Common myeloid progenitor, CD34-positive (primary cell): Measurements from ENCODE around the gene EPS8.
"Not testable (repeated sequence)": the region's sequence is repeated elsewhere in the genome, so short reads cannot be mapped to it uniquely, and the experiment has no call there.

Experiments
- CTCF ChIA-PET: fragments of 350-600 bp; sonication (Branson Sonifier 250); formaldehyde crosslinking; loops from one replicate; lab custom pipeline; 2021; ENCODE audit warnings: antibody characterized with exemption; lab: Charles Lee
- POLR2A ChIA-PET: fragments of 350-600 bp; sonication (Branson Sonifier 250); formaldehyde crosslinking; loops from one replicate; lab custom pipeline; 2021; ENCODE audit warnings: antibody characterized with exemption; lab: Charles Lee
- DNase-seq, 3 donors: peaks; one replicate each; pipeline versions ENCODE4 v3.0.0 to v3.0.0-alpha.2; 2013
- H3K27ac ChIP-seq, 2 experiments: 1 replicate in 1 of 2; 2 replicates in 1 of 2; pipeline ENCODE4 v1.7.0; 2013; ENCODE audit warnings: inconsistent platforms in 2 of 2, low read length in 2 of 2, mild to moderate bottlenecking in 2 of 2, low read depth in 1 of 2, moderate library complexity in 1 of 2; ENCODE audit not compliant: severe bottlenecking in 2 of 2, insufficient read depth in 1 of 2, poor library complexity in 1 of 2
- H3K27me3 ChIP-seq, 5 experiments: replicated peaks in 2 of 5; 1 replicate in 3 of 5; 2 replicates in 2 of 5; pipeline versions ENCODE4 v1.6.1 to v1.7.0; 2013; ENCODE audit warnings: low read length in 4 of 5, mild to moderate bottlenecking in 2 of 5, moderate library complexity in 2 of 5, inconsistent platforms in 1 of 5; ENCODE audit not compliant: insufficient read depth in 5 of 5, control insufficient read depth in 4 of 5
- H3K36me3 ChIP-seq, 4 experiments: 1 replicate in 2 of 4; 2 replicates in 2 of 4; pipeline versions ENCODE4 v1.6.1 to v1.7.0; 2013; ENCODE audit warnings: low read length in 3 of 4, control low read depth in 1 of 4, mild to moderate bottlenecking in 1 of 4; ENCODE audit not compliant: control insufficient read depth in 4 of 4, insufficient read depth in 4 of 4
- H3K4me1 ChIP-seq, 4 experiments: 1 replicate in 3 of 4; 2 replicates in 1 of 4; pipeline versions ENCODE4 v1.6.1 to v1.7.1; 2013; ENCODE audit warnings: low read length in 3 of 4, mild to moderate bottlenecking in 3 of 4, control low read depth in 1 of 4, inconsistent platforms in 1 of 4, moderate library complexity in 1 of 4; ENCODE audit not compliant: control insufficient read depth in 4 of 4, insufficient read depth in 4 of 4; ENCODE audit errors: control extremely low read depth in 1 of 4
- H3K4me3 ChIP-seq, 7 experiments: 1 replicate in 4 of 7; 2 replicates in 3 of 7; pipeline versions ENCODE4 v1.5.1 to v1.7.0; 2013; ENCODE audit warnings: mild to moderate bottlenecking in 7 of 7, low read length in 6 of 7, moderate library complexity in 6 of 7, inconsistent platforms in 2 of 7, low read depth in 2 of 7, control low read depth in 1 of 7; ENCODE audit not compliant: insufficient read depth in 4 of 7, control insufficient read depth in 1 of 7; ENCODE audit errors: extremely low read depth in 1 of 7
- H3K9me3 ChIP-seq, 5 experiments: 1 replicate in 4 of 5; 2 replicates in 1 of 5; pipeline versions ENCODE4 v1.6.1 to v1.7.1; 2013; ENCODE audit warnings: low read length in 4 of 5, mild to moderate bottlenecking in 2 of 5, inconsistent platforms in 1 of 5, low read depth in 1 of 5, moderate library complexity in 1 of 5; ENCODE audit not compliant: control insufficient read depth in 4 of 5, insufficient read depth in 2 of 5; ENCODE audit errors: control extremely low read depth in 1 of 5
- WGBS: methylation state at CpG from one replicate; pipeline ENCODE4 v1.1.5; 2013; ENCODE audit not compliant: insufficient coverage; 5-methylcytosine and 5-hydroxymethylcytosine counted together

The EPS8 gene

DNA sequence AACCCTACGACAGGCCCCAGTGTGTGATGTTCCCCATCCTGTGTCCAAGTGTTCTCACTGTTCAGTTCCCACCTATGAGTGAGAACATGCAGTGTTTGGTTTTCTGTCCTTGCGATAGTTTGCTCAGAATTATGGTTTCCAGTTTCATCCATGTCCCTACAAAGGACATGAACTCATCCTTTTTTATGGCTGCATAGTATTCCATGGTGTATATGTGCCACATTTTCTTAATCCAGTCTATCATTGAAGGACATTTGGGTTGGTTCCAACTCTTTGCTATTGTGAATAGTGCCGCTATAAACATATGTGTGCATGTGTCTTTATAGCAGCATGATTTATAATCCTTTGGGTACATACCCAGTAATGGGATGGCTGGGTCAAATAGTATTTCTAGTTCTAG lies 47.3 kb downstream of the EPS8 start:
- H3K27me3 ChIP-seq, DNase-seq, POLR2A ChIA-PET, H3K36me3 ChIP-seq, H3K4me3 ChIP-seq, H3K27ac ChIP-seq, H3K4me1 ChIP-seq, H3K9me3 ChIP-seq: not testable (repeated sequence)
- WGBS = 100% methylated on average over 1 of the region's 3 CpGs
- CTCF ChIA-PET = interaction anchor here (1.2 kb wide), 1 partner anchor 12 kb away, joined by 3 read pairs; no protein-coding TSS in a partner anchor

DNA sequence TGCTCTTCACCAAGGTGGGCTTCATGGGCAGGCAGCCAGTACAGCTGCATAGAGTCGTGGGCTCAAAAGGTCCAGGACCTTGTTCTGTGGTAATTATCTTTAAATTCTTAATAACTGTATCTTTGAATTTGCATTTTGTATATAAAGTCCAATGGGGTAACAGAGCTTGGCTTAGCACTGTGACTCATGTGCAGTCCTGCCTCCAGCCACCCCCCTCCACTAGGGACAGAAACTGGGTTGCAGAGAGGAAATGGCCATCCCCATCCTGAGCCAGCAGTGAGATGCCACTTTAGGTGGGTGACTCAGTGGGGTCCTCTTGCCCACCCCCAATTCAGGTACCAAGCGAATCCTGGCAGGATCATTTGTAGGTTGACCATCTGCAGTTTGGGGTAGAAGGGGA lies 48.1 kb downstream of the EPS8 start:
- no peak for DNase-seq
- POLR2A ChIA-PET = no interaction called here
- H3K27ac ChIP-seq = no peak overlapping the region
- WGBS = no CpG with 5 or more reads among the region's 2 CpGs
- no peak overlapping the region for H3K4me3 ChIP-seq
- H3K4me1 ChIP-seq = no peaks in the 10 kb centered on the region
- no peaks in the 10 kb centered on the region for H3K27me3 ChIP-seq
- H3K36me3 ChIP-seq = no peaks in the 10 kb centered on the region
- H3K9me3 ChIP-seq = no peaks in the 10 kb centered on the region
- CTCF ChIA-PET = interaction anchor here (1.2 kb wide), 1 partner anchor 13 kb away, joined by 3 read pairs; no protein-coding TSS in a partner anchor

DNA sequence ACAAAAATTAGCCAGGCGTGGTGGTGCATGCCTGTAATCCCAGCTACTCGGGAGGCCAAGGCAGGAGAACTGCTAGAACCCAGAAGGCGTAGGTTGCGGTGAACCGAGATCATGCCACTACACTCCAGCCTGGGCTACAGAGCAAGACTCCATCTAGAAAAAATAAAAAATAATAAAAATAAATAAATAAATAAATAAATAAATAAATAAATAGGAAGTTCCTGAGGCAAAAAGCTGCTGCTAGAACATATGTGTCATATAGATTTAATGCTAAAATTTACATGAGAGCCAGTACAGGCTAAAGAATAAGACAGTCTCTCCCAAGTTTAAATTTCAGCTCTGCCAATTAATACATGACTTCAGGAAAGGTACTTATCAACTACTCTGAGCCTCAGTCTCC lies 48.8 kb downstream of the EPS8 start:
- H3K36me3 ChIP-seq, H3K27ac ChIP-seq, DNase-seq, H3K27me3 ChIP-seq, H3K4me3 ChIP-seq, POLR2A ChIA-PET, H3K9me3 ChIP-seq, H3K4me1 ChIP-seq: not testable (repeated sequence)
- CTCF ChIA-PET = interaction anchor here (1.2 kb wide), 1 partner anchor 14 kb away, joined by 3 read pairs; no protein-coding TSS in a partner anchor
- WGBS = 94% methylated on average over 3 of the region's 5 CpGs

DNA sequence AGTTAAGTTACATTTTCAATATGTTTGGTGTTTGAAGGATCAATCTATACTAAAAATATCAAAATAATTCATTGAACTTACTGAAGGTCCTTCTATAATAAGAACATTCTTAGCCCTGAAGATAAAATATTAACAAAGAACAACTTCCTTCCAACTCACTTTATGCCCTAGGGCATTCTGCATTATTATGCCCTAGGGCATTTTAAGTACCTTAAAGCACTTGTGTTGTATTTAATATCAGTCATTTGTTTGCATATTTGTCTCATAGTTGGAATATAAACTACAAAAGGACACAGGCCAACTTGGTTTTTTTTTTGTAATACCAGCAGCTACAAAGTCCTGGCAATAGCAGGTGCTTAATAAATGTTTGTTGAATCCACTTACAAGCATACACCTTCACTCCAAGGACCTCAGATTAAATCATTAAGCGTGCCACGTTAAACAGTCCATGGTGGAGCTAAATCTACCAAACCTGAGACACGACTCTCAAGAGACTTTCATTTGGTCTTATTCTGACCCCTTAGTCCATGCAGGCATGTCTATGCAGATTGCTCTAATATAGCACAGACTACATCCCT lies 50.7 kb downstream of the EPS8 start:
- CTCF ChIA-PET = no interaction called here

DNA sequence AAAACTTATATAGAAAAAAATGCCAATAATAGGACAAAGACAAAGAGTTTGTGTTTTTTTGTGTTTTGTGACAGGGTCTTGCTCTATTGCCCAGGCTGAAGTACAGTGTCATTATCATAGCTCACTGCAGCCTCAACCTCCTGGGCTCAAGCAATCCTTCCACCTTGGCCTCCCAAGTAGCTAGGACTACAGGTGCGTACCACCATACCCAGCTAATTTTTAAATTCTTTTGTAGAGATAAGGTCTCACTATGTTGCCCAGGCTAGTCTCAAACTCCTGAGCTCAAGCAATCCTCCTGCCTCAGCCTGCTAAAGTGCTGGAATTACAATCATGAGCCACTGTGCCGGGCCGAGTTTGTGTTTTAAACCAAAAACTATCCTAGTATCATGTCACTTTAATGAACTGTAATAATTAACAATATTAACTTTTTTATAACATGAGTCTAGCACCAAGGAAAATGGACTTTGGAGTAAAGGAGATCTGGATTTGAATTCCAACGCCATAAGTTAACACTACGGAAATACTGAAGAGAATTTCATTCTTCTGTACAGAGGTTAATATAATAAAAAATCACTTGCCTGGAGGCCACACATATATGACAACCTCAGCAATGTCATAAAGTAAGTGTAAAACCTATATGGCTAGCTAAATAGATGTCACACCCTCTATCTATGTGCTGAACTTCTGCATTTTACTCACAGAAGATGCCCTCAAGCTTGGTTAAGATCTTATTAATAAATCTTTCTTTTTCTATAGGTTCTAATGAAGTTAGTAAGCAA lies 53.2 kb downstream of the EPS8 start:
- CTCF ChIA-PET = interaction anchor here (1.3 kb wide), 1 partner anchor 9 kb away, joined by 3 read pairs; no protein-coding TSS in a partner anchor
- Histone ChIP-seq H3K9me3 (no peaks in the 10 kb centered on the region), H3K4me1 (no peaks in the 10 kb centered on the region), H3K27ac (no peak overlapping the region), H3K4me3 (no peak overlapping the region), H3K27me3 (no peaks in the 10 kb centered on the region), H3K36me3 (no peaks in the 10 kb centered on the region)
- no peak for DNase-seq
- WGBS = no CpG with 5 or more reads among the region's 5 CpGs
- POLR2A ChIA-PET = no interaction called here

More for the DNA sequence above, 50.7 kb downstream of the EPS8 start:
- 100% methylated on average over 3 of the region's 3 CpGs for WGBS
- Histone ChIP-seq H3K27me3 (no peaks in the 10 kb centered on the region), H3K9me3 (no peaks in the 10 kb centered on the region), H3K36me3 (no peaks in the 10 kb centered on the region), H3K4me1 (no peaks in the 10 kb centered on the region), H3K4me3 (no peak overlapping the region), H3K27ac (no peak overlapping the region)
- DNase-seq = no peak
- POLR2A ChIA-PET = no interaction called here

DNA sequence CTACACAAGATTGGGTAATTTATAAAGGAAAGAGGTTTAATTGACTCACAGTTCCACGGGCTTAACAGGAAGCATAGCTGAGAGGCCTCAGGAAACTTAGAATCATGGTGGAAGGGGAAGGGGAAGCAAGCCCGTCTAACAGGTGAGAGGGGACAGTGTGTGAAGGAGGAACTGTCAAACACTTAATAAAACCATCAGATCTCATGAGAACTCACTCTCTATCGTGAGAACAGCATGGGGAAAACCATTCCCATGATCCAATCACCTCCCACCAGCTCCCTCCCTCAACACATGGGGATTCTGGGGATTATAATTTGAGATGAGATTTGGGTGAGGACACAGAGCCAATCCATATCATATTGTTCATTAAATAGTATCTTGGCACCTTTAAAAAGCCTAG lies 56.1 kb downstream of the EPS8 start:
- Histone ChIP-seq H3K36me3 (no peaks in the 10 kb centered on the region), H3K27ac (no peak overlapping the region), H3K27me3 (no peaks in the 10 kb centered on the region), H3K9me3 (no peaks in the 10 kb centered on the region), H3K4me3 (no peak overlapping the region), H3K4me1 (no peaks in the 10 kb centered on the region)
- CTCF ChIA-PET = interaction anchor here (1.2 kb wide), 1 partner anchor 69 kb away, joined by 3 read pairs; no protein-coding TSS in a partner anchor
- no CpG with 5 or more reads among the region's 3 CpGs for WGBS
- DNase-seq = no peak
- POLR2A ChIA-PET = no interaction called here
